Activated T-cell treated with anti-CD3 and anti-CD28 coated beads, Interleukin-2, amount 50 U/mL, for 48 hours (primary cell): ENCODE data around the gene CLPTM1L.
"Not testable (repeated sequence)": the region's sequence is repeated elsewhere in the genome, so short reads cannot be mapped to it uniquely, and the experiment has no call there.

Source experiments
- DNase-seq, 2 experiments: peaks; one replicate each; pipeline ENCODE4 v3.0.0-alpha.2; 2020

The CLPTM1L gene

GRCh38 chr5:1338506-1339070, 6.3 kb downstream of the CLPTM1L start:
- DNase-seq, result no peak

- DNase-seq, result no peak
Measured at GRCh38 chr5:1338196-1338490, 6.8 kb downstream of the CLPTM1L start.

GRCh38 chr5:1337489-1338195, 7.3 kb downstream of the CLPTM1L start:
- no peak for DNase-seq

DNA sequence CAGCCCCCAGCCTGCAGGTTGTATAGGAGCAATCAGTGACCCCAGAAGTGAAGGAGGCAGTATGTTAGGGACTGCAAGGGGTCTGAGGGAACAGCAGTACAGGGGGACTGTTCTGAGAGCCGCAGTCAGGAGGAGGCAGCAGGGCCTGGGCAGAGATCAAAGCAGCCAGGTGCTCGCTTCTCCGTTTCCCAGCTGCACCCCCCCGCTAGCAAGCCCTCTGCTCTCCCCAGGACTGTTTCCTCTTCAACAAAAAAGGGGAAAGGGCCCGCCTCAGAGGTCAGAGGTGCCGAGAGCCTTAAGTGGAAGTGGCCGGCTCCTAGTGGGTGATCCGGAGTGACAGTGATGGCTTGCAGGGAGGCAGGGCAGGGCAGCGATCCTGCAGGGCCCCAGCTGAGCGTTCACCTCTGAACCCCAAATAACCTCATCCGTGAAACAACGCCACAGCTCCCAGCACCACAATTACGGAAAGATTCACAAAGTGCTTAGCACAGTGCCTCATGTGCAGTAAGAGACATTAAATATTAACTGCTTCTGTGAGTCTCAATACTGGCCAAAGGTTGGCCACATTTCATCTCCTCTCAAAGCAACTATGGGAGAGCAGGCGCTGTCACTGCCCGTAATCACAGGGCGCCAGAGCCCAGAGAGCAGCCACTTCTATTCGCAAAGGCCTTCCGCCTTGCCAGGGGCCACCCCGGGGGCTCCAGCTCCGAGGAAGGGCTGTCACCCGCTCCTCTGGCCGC, 8.0 kb downstream of the CLPTM1L start:
- DNase-seq, result no peak

GRCh38 chr5:1336106-1336561, 8.8 kb downstream of the CLPTM1L start:
- no peak for DNase-seq

- no peak for DNase-seq
Measured at GRCh38 chr5:1335540-1336095, 9.3 kb downstream of the CLPTM1L start.

DNA sequence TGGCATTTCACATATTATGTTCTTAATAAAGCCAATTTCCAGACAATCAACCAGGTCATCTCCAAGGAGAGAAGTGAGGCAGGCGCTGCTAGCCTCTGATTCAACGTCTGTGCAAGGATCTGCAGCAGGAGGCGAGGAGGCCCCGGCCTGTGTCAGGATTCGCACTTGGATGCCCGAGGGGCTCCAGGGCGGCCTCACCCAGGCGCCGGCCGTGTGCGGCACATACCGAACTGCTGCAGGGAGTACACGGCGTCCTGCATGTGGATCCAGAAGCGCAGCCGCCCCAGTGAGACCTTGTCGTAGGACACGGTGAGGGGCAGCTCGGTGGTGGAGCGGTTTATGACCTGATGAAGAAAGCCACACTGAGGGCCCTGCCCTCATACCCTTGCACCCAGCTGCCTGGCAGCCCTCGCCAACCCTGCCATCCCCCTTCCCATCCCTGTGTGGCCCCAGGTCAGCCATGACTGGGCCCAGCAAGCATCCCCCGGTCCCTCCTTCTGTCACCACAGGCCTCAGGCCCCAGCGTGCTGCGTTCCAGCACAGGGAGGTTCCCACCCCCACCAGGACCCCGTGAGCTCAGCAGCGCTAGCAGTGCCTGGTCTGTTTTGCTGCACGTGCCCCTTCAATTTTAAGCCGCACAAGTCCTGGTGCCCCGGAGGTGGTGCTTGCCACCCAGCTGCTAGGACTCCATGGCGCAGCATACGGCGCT, 9.9 kb downstream of the CLPTM1L start:
- DNase-seq, result no peak

GRCh38 chr5:1333986-1334385, 10.9 kb downstream of the CLPTM1L start:
- no peak for DNase-seq

DNA sequence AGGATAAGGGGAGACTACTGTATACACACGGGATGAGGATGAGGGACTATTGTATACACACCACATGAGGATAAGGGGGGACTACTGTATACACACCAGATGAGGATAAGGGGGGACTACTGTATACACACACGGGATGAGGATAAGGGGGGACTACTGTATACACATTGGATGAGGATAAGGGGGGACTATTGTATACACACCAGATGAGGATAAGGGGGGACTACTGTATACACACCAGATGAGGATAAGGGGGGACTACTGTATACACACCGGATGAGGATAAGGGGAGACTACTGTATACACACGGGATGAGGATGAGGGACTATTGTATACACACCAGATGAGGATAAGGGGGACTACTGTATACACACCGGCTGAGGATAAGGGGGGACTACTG, 11.6 kb downstream of the CLPTM1L start:
- not testable (repeated sequence) for DNase-seq

GRCh38 chr5:1332461-1333001, 12.4 kb downstream of the CLPTM1L start:
- no peak for DNase-seq

- no peak for DNase-seq
Measured at GRCh38 chr5:1331861-1332405, 13.0 kb downstream of the CLPTM1L start.

- DNase-seq, result no peak
Measured at GRCh38 chr5:1330847-1331831, 13.8 kb downstream of the CLPTM1L start.

DNA sequence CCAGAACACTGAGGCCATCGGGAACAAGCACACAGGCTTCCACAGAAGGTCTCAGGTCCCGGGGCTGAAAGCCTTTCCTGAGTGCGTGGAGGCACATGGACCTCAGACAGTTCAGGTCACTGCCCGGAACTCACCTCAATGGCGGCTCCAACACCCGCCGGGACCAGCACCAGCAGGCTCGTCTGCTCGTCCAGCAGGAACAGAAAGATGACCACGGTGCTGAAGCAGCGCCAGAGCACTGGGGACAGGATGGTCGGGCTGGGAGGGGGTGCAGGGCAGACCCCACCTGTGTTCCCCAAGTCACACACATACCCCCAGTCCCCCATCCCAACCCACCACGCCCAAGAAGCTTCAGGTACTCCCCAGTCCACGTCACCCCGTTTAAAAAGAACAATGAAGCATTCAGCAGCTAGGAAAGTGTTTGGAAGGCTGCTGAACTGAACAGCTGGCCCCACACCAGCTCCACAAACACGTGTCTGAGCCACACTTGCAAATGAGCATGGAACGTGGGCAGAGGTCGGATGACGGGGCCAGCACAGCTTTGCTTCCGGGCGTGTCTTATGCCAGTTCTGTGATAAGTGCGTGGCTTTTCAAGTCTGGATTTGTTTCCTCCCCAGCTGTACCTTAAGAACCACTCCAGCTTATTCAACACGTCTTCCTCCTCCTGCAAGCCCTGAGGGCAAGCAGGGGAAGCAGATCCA, 14.6 kb downstream of the CLPTM1L start:
- DNase-seq, result no peak

DNA sequence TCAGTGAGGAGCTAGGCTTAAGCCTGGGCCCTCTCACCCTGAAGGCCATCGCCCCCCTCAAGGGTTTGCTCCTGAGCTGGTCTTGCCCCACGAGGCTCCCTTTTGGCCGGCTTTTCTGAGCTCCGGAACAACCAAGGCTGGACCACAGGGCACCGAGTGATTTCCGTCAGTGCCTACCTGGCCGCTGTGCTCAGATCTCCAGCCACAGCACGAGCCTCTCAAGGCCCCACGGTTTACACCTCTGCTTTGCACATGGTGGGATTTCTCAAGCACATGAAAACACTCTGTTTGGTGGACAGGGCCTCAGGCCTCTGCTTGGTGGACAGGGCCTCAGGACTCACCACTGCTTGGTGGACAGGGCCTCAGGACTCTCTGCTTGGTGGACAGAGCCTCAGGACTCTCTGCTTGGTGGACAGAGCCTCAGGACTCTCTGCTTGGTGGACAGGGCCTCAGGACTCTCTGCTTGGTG, 15.8 kb downstream of the CLPTM1L start:
- no peak for DNase-seq

DNA sequence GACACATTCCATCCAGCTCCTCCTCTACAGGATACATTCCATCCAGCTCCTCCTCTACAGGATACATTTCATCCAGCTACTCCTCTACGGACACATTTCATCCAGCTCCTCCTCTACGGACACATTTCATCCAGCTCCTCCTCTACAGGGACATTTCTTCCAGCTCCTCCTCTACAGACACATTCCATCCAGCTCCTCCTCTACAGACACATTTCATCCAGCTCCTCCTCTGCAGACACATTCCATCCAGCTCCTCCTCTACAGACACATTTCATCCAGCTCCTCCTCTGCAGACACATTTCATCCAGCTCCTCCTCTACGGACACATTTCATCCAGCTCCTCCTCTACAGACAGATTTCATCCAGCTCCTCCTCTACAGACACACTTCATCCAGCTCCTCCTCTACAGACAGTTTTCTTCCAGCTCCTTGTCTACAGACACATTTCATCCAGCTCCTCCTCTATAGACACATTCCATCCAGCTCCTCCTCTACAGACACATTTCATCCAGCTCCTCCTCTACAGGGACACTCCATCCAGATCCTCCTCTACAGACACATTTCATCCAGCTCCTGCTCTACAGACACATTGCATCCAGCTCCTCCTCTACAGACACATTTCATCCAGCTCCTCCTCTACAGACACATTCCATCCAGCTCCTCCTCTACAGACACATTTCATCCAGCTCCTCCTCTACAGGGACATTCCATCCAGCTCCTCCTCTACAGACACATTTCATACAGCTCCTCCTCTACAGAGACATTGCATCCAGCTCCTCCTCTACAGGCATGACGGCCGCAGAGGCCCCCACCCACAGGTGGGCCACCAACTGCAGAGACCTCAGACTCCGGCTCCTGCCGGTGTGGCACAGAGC, 16.4 kb downstream of the CLPTM1L start:
- DNase-seq, result not testable (repeated sequence)

DNA sequence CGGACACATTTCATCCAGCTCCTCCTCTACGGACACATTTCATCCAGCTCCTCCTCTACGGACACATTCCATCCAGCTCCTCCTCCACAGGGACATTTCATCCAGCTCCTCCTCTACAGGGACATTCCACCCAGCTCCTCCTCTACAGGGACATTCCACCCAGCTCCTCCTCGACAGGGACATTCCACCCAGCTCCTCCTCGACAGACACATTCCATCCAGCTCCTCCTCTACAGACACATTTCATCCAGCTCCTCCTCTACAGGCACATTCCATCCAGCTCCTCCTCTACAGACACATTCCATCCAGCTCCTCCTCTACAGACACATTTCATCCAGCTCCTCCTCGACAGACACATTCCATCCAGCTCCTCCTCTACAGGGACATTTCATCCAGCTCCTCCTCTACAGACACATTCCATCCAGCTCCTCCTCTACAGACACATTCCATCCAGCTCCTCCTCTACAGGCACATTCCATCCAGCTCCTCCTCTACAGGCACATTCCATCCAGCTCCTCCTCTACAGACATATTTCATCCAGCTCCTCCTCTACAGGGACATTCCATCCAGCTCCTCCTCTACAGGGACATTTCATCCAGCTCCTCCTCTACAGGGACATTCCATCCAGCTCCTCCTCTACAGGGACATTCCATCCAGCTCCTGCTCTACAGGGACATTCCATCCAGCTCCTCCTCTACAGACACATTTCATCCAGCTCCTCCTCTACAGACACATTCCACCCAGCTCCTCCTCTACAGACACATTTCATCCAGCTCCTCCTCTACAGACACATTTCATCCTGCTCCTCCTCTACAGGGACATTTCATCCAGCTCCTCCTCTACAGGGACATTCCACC, 17.8 kb downstream of the CLPTM1L start:
- not testable (repeated sequence) for DNase-seq

DNA sequence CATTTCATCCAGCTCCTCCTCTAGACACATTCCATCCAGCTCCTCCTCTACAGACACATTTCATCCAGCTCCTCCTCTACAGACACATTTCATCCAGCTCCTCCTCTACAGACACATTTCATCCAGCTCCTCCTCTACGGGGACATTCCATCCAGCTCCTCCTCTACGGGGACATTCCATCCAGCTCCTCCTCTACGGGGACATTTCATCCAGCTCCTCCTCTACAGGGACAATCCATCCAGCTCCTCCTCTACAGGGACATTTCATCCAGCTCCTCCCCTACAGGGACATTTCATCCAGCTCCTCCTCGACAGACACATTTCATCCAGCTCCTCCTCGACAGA, 18.4 kb downstream of the CLPTM1L start:
- not testable (repeated sequence) for DNase-seq

DNA sequence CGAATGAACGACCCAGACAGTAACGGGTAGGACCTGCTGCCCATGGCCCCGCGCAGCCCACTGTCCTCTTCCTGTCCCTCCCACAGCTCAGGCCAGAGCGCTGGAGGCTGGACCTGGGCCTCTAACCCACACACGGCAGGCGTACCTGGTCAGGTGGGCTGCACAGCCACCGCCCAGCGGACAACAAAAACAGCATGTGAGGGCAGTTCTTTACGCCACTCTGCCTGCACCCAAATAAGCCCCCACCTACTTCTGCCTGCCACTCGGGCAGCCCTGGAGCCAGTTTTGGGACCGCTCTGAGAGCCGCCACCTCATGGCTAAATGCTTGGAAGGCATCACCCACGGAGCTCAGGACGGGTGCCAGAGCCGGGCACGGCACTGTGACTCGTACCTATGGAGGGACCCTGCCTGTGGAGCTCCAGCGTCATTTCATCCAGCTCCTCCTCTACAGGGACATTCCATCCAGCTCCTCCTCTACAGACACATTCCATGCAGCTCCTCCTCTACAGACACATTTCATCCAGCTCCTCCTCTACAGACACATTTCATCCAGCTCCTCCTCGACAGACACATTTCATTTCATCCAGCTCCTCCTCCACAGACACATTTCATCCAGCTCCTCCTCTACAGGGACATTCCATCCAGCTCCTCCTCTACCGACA, 18.9 kb downstream of the CLPTM1L start:
- peak in 1 of 2 experiments; percentile 13 for DNase-seq
